LNCaP clone FGC (cell line): ENCODE data around the gene NDST1.

Experiments
- DNase-seq: peaks from one replicate; pipeline ENCODE4 v3.0.0-alpha.2; 2011; ENCODE audit warnings: low read depth
- H3K4me3 ChIP-seq: 2 replicates; pipeline ENCODE4 v1.5.1; 2011; ENCODE audit warnings: mild to moderate bottlenecking, low read depth, low read length, control low read depth
- TF ChIP-seq, protein P1 (sequence below): IDR thresholded peaks from 2 replicates; pipeline ENCODE4 v1.5.1; 2012; ENCODE audit warnings: mild to moderate bottlenecking; ENCODE audit not compliant: control insufficient read depth, insufficient read depth; ENCODE audit errors: extremely low read depth

NDST1 gene

DNA sequence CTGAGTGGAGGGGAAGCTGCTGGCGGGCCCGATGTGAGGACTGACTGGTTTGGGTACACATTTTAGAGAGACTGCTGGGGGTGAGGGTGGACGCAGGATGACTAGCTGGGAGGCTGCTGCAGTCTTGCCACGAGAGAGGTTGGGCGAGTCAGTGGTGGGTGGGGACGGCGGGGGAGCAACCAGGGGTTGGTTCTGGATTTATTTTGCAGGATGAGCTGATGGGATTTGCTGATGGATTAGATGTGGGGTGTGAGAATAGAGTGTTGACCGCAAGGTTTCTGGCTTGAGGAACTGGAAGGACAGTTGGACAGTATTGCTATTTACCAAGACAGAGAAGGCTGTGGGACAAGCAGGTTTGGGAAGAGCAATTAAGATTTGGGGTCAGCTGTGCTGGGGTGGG is 5.8 kb upstream of the NDST1 start:
- no peak for DNase-seq
- TF ChIP-seq, protein P1, sequence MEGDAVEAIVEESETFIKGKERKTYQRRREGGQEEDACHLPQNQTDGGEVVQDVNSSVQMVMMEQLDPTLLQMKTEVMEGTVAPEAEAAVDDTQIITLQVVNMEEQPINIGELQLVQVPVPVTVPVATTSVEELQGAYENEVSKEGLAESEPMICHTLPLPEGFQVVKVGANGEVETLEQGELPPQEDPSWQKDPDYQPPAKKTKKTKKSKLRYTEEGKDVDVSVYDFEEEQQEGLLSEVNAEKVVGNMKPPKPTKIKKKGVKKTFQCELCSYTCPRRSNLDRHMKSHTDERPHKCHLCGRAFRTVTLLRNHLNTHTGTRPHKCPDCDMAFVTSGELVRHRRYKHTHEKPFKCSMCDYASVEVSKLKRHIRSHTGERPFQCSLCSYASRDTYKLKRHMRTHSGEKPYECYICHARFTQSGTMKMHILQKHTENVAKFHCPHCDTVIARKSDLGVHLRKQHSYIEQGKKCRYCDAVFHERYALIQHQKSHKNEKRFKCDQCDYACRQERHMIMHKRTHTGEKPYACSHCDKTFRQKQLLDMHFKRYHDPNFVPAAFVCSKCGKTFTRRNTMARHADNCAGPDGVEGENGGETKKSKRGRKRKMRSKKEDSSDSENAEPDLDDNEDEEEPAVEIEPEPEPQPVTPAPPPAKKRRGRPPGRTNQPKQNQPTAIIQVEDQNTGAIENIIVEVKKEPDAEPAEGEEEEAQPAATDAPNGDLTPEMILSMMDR, result no peak
- no peak overlapping the region for H3K4me3 ChIP-seq

DNA sequence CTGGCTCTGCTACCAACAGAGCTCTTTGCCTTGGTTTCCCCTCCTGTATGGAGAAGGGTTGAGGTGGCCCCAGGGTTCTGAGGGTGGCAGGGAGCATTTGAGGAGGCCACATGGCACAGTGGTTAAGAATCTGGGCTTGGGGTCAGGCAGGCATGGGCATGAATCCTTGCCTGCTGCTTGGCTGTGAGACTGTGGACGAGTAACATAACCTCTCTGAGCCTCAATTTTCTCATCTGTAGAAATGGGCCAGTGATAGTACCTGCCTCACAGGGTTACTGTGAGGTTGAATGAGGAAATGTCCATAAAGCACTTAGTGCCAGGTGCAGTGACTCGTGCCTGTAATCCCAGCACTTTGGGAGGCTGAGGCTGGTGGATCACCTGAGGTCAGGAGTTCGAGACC is 5.1 kb upstream of the NDST1 start:
- TF ChIP-seq, protein P1, result no peak
- no peak for DNase-seq
- H3K4me3 ChIP-seq, result no peak overlapping the region

DNA sequence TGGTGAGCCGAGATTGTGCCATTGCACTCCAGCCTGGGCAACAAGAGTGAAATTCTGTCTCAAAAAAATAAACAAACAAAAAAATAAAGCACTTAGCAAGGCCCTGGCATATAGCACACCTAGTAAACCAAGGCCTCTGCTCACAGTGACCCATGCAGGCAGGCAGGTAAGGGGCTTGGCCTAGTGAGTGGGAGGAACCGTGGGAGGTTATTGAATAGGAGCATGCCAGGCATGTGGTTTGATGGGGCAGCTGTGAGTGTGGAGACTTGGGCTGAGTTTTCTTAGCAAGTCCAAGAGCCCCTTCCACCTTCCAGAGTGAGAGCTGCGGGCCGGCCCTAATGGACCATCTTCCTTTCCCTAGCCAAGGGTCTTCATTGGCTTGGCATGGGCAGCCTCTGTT is 4.5 kb upstream of the NDST1 start:
- DNase-seq, result no peak
- no peak overlapping the region for H3K4me3 ChIP-seq
- TF ChIP-seq, protein P1, result no peak

DNA sequence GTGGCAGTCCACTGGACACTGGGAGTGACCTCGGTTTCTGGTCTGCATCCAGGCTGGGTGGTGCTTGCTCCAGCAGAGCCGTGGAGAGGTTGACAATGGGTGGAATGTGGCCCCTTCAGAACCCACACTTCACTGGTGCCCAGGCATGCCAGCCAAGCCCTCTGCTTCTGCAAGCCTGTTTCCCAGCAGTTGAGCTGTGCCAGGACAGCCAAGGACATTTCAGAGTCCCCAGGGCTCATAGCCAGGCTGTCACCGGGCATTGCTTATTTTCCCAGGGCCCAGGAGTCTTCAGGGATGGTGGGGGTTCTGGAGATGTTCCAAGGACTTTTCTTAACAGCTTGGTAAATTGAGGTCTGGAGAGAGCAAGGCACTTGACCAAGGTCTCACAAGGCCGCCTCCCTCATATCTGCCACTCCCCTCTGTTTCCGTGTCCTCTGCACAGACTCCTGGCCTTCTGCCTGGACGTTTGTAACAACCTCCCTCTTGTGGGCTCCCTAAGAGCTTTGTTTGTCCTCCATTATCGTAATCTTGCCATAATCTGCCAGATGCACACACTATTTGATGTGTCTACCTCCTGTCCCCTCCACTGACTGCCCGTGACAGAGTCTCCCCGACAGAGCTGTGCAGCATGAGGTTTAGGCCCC is 3.8 kb upstream of the NDST1 start:
- no peak overlapping the region for H3K4me3 ChIP-seq
- peak; percentile 69 for DNase-seq
- TF ChIP-seq, protein P1, result no peak

DNA sequence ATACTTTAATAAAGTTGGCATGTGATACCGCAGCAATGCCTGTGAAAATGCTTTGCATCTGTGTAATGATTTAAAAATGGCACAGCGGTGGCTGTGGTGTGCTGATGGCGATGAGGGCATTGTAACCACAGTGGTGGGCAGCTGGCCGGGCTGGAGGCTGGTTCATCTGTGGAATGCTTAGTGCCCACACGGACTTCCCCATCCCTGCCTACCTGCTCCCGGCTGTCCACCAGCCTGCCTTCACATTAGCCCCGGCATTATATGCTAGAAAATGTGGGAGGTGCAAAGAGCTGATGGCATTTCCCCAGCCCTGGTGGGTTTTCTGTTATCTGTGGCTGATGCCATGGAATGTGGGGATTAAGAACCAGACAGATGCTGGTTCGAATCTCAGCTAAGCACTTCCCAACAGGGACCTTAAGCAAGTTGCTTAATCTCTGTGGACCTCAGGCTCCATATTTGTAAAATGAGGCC is 2.9 kb upstream of the NDST1 start:
- TF ChIP-seq, protein P1, result no peak
- no peak for DNase-seq
- no peak overlapping the region for H3K4me3 ChIP-seq

DNA sequence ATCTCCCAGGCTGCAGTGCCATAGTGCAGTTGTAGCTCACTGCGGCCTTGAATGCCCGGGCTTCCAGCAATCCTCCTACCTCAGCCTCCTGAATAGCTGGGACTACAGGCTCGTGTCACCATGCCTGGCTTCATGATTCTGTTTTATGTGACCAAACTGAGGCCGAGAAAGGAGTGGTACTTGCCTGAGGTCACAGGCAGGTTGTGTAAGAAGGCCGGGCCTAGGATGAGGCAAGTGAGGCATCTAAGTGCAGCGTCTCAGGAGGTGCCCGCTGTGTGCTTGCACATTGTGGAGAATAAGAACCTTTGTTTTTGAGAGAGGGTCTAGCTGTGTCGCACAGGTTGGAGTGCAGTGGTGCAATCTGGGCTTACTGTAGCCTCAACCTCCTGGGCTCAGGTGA is 2.1 kb upstream of the NDST1 start:
- TF ChIP-seq, protein P1, result no peak
- no peak for DNase-seq
- no peak overlapping the region for H3K4me3 ChIP-seq

DNA sequence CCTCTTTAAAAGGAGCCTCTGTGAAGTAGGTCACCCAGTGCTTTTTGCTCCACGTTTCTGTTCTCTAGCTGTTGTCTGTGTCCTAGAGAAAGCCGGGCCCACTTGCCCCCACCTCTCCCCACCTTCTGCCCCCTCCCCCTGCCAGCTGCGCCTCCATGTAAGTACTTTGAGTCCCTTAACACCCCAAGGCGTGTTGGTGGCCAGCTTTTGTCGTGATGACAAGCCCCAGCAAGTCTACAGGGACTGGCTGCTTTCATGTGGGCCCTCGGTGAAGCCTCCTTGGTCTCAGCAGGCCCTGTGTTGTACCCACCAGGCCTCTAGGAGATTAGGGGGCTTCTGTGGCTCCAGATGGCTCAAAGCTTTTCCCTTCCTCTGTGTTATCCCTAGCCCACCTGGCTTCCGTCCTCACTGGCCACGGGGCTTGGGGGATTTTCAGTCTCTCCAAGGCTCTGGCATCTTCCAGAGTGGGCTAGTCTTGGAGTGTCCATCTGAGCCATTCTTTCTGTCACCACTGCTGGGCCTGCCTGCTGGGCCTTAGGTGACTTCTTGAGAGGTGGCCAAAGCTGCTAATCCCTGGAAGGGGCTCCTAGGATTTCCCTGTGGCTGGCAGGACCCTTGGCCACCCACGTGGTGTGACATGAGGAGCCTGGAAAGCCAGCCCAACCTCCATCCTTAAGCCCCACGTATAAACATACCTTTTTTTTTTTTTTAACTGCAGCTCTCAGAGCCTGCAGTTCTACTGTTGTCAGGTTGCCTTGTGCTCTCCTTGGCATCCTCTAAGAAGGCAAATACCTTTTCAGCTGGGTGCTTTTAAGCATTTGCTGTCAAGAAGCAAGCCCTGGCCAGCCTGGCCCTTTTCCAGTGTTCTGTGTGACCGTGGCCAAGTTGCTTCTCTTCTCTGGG is 1.1 kb upstream of the NDST1 start:
- no peak for DNase-seq
- TF ChIP-seq, protein P1, result no peak
- no peak overlapping the region for H3K4me3 ChIP-seq
